Kidney (tissue), 14 donors: ENCODE measurements around the gene GRK2. TPM values are rescaled to one million over a fixed set of nuclear protein-coding genes. Genes with fewer than 3 reads are reported as not detected.
A peak's percentile ranks its signal among the peaks of the same experiment; 100 is the strongest.

Experiments
- DNase-seq, 5 donors: peaks; one replicate each; pipeline ENCODE4 v3.0.0-alpha.2; 2013 to 2020
- FAIRE-seq: peaks from 2 replicates; lab custom pipeline; 2012; peaks lifted over from hg19 to GRCh38; lab: Jason Lieb, UNC
- H3K27ac ChIP-seq, 2 donors: one replicate each; pipeline ENCODE4 v1.7.0; 2013; ENCODE audit warnings: low read depth in 2 of 2, low read length in 2 of 2, inconsistent platforms in 1 of 2
- H3K27me3 ChIP-seq: one replicate; pipeline ENCODE4 v1.7.1; 2013; ENCODE audit warnings: low read length, inconsistent platforms; ENCODE audit not compliant: control insufficient read depth, insufficient read depth
- H3K36me3 ChIP-seq, 3 donors: one replicate each; pipeline versions ENCODE4 v1.7.0 to v1.7.1; 2013; ENCODE audit warnings: low read length in 3 of 3, control low read depth in 1 of 3, inconsistent platforms in 1 of 3; ENCODE audit not compliant: insufficient read depth in 3 of 3, control insufficient read depth in 2 of 3
- H3K4me1 ChIP-seq, 3 donors: one replicate each; pipeline versions ENCODE4 v1.7.0 to v1.7.1; 2013; ENCODE audit warnings: low read length in 3 of 3, inconsistent platforms in 1 of 3, low read depth in 1 of 3; ENCODE audit not compliant: control insufficient read depth in 2 of 3, insufficient read depth in 2 of 3
- H3K4me3 ChIP-seq, 3 donors: one replicate each; pipeline versions ENCODE4 v1.7.0 to v1.8.1; 2013; ENCODE audit warnings: low read length in 3 of 3, control low read depth in 1 of 3, inconsistent platforms in 1 of 3
- H3K9ac ChIP-seq, 3 donors: one replicate each; pipeline versions ENCODE4 v1.7.0 to v1.7.1; 2013; ENCODE audit warnings: low read length in 3 of 3, control low read depth in 1 of 3, inconsistent platforms in 1 of 3
- H3K9me3 ChIP-seq, 3 donors: one replicate each; pipeline versions ENCODE4 v1.7.0 to v1.7.1; 2013; ENCODE audit warnings: low read length in 3 of 3, control low read depth in 1 of 3, inconsistent platforms in 1 of 3; ENCODE audit not compliant: control insufficient read depth in 2 of 3, insufficient read depth in 1 of 3
- CTCF ChIP-seq: IDR thresholded peaks from 3 replicates; pipeline ENCODE4 v1.5.1; 2012; ENCODE audit warnings: mild to moderate bottlenecking, moderate library complexity, borderline replicate concordance; ENCODE audit not compliant: insufficient read depth; ENCODE audit errors: extremely low read depth
- intact Hi-C: fragments of 100-400 bp; cut with DNase I; formaldehyde crosslinking; loops from one replicate; pipeline ENCODE4 v1.11.1; 2022
- polyA plus RNA-seq: library from polyadenylated mRNA; stranded (reverse); fragments of 350-450 nt; fragmentation: Illumina TruSeq; extraction: RNeasy Lipid Tissue Mini Kit (QIAGEN cat#74804); gene quantifications from one replicate; pipeline ENCODE4 v1.2.3, GENCODE V29; 2014; ENCODE audit warnings: low read depth, low replicate concordance; ENCODE audit not compliant: insufficient read depth
- total RNA-seq: library from RNA; stranded (reverse); fragmentation: NEBNext Ultra II Directional; extraction: Animal tissue kit (Norgen Biotek cat#: 25700); gene quantifications from one replicate; pipeline ENCODE4 v1.2.1, GENCODE V29; 2021
- donor health status: control.
- donor health status: control.
- donor health status: control.
- donor health status: control.
- donor health status: control.
- donor health status: DM: yes; HTN: yes; CAD: no.
- donor health status: Normal renal cell carcinoma (clear cell type).

The GRK2 gene
- total and polyA plus RNA-seq, 2 donors from 2014 or later: 28.2 to 80.8 TPM

GRCh38 chr11:67311556-67312082 lies 45.3 kb downstream of the GRK2 start:
- Histone ChIP-seq H3K36me3 (no peaks in the 10 kb centered on the region), H3K27me3 (no peaks in the 10 kb centered on the region), H3K4me1 (peaks cover 0 to 3% (median 0%) of the 10 kb centered on the region in 3 donors), H3K9ac (no peak overlapping the region), H3K27ac (no peak overlapping the region), H3K9me3 (no peaks in the 10 kb centered on the region), H3K4me3 (no peak overlapping the region)
- FAIRE-seq (no peak), DNase-seq (no peak)
- intact Hi-C loops: no loop called here
- no peak for TF ChIP-seq CTCF

- Histone ChIP-seq H3K4me1 (peaks cover 0 to 3% (median 0%) of the 10 kb centered on the region in 3 donors), H3K9ac (no peak overlapping the region), H3K9me3 (no peaks in the 10 kb centered on the region), H3K27me3 (no peaks in the 10 kb centered on the region), H3K4me3 (no peak overlapping the region), H3K27ac (peak overlapping the region in 1 of 2 donors; percentile 67), H3K36me3 (no peaks in the 10 kb centered on the region)
- intact Hi-C loops: no loop called here
- DNase-seq: peak in 2 of 5 donors; percentile 45 to 73
- no peak for TF ChIP-seq CTCF
- no peak for FAIRE-seq
These were observed 46.1 kb downstream of the GRK2 start for GRCh38 chr11:67312187-67313021.

GRCh38 chr11:67313125-67313890 lies 47.0 kb downstream of the GRK2 start:
- TF ChIP-seq CTCF: no peak
- H3K9me3 ChIP-seq: no peaks in the 10 kb centered on the region
- H3K4me3 ChIP-seq: no peak overlapping the region
- intact Hi-C loops: no loop called here
- DNase-seq (no peak), FAIRE-seq (no peak)
- H3K27ac ChIP-seq: no peak overlapping the region
- H3K36me3 ChIP-seq: no peaks in the 10 kb centered on the region
- peaks cover 0 to 4% (median 0%) of the 10 kb centered on the region in 3 donors for H3K4me1 ChIP-seq
- H3K9ac ChIP-seq: no peak overlapping the region
- no peaks in the 10 kb centered on the region for H3K27me3 ChIP-seq
